Measurements from ENCODE around the gene MAPK1. TPM values are rescaled to one million over a fixed set of nuclear protein-coding genes. Genes with fewer than 3 reads are reported as not detected.
"Not testable (repeated sequence)": the region's sequence is repeated elsewhere in the genome, so short reads cannot be mapped to it uniquely, and the experiment has no call there.

The MAPK1 gene
- total and polyA plus RNA-seq, 2 donors (not counting 3 experiments of a cell fraction or from before 2014, with no cell fraction given): 50.9 to 163 TPM

- peak; percentile 90 for TF ChIP-seq JUN (IDR thresholded peaks at IDR 0.05; ENCODE audit: borderline replicate concordance, insufficient read depth, insufficient read length, low read depth)
- TF ChIP-seq POLR2A (IDR thresholded peaks at IDR 0.05; ENCODE audit: low read depth, low read length): no peak
- no peak for TF ChIP-seq GATA2 (IDR thresholded peaks at IDR 0.05; ENCODE audit: insufficient read depth, insufficient read length, low read depth, low read length)
- TF ChIP-seq MYC (IDR thresholded peaks at IDR 0.05; ENCODE audit: low read depth, low read length): no peak
- no peak for TF ChIP-seq POLR2AphosphoS5 (IDR thresholded peaks at IDR 0.05; ENCODE audit: insufficient read depth, low read depth, low read length)
- no peak for TF ChIP-seq FOS (IDR thresholded peaks at IDR 0.05; ENCODE audit: borderline replicate concordance, insufficient read depth, low read length)
- peak; percentile 35 for FAIRE-seq
- H2AFZ ChIP-seq (ENCODE audit: low read depth, low read length): no peak overlapping the region
- peak overlapping the region; percentile 67 for H3K4me2 ChIP-seq (ENCODE audit: insufficient read depth, low read length)
- H3K4me3 ChIP-seq (replicated peaks in 1 of 3; ENCODE audit: insufficient read depth in 1 of 3, low read depth in 1 of 3, low read length in 3 of 3): peak overlapping the region in 1 of 3 experiments; percentile 10
- BruUV-seq (replicated peaks): TSS peak; percentile 95
- H4K20me1 ChIP-seq (replicated peaks; ENCODE audit: control insufficient read depth, extremely low read depth, insufficient read depth, low read length): peaks cover 2% of the 10 kb centered on the region
- ChIA-PET CTCF (interaction anchor here (1.0 to 1.1 kb wide), 3 partner anchors 12 to 28 kb away, joined by 3 to 4 read pairs (median 3); no protein-coding TSS in a partner anchor), POLR2A (no interaction called here)
- H3K27ac ChIP-seq (ENCODE audit: insufficient read depth, low read depth, low read length): peak overlapping the region; percentile 98
- no peaks in the 10 kb centered on the region for H3K27me3 ChIP-seq (ENCODE audit: control insufficient read depth in 2 of 2, insufficient read depth in 2 of 2, low read length in 2 of 2)
- peaks cover 13% of the 10 kb centered on the region for H3K4me1 ChIP-seq (ENCODE audit: control insufficient read depth, extremely low read depth, insufficient read depth, low read length)
- H3K9me3 ChIP-seq (replicated peaks; ENCODE audit: control insufficient read depth, insufficient read depth, low read length): no peaks in the 10 kb centered on the region
- intact Hi-C loops (cut with micrococcal nuclease) (loop anchor here (1.0 kb wide), 2 partner anchors 21 to 30 kb away; partner anchors contain the start of gene MAPK1), dilution Hi-C loops (cut with MboI; ENCODE audit: extremely low pct_ligation_motif_present, low sequenced_read_pairs) (no loop called here)
- H3K36me3 ChIP-seq (ENCODE audit: control insufficient read depth in 2 of 2, extremely low read depth in 1 of 2, insufficient read depth in 2 of 2, low read length in 2 of 2): no peaks in the 10 kb centered on the region
- H3K79me2 ChIP-seq (ENCODE audit: control insufficient read depth, insufficient read depth, low read length): peaks cover 90% of the 10 kb centered on the region
- peak; percentile 72 for DNase-seq (ENCODE audit: low read depth, low spot score)
- peak overlapping the region; percentile 91 for H3K9ac ChIP-seq (replicated peaks; ENCODE audit: extremely low read depth, insufficient read depth, low read length)
- no peaks in the 10 kb centered on the region for H3K9me1 ChIP-seq (replicated peaks; ENCODE audit: control insufficient read depth, extremely low read depth, insufficient read depth, low read length)
Measured at GRCh38 chr22:21837248-21837979, 30.0 kb downstream of the MAPK1 start.

GRCh38 chr22:21836486-21836885, 31.0 kb downstream of the MAPK1 start:
- peak overlapping the region; percentile 98 for H3K27ac ChIP-seq (ENCODE audit: insufficient read depth, low read depth, low read length)

More at GRCh38 chr22:21836486-21836885, 31.0 kb downstream of the MAPK1 start:
- H2AFZ ChIP-seq (ENCODE audit: low read depth, low read length); H3K9me1 ChIP-seq (replicated peaks; ENCODE audit: control insufficient read depth, extremely low read depth, insufficient read depth, low read length); H3K4me2 ChIP-seq (ENCODE audit: insufficient read depth, low read length); H3K4me3 ChIP-seq (replicated peaks in 1 of 3; ENCODE audit: insufficient read depth in 1 of 3, low read depth in 1 of 3, low read length in 3 of 3); H3K9me3 ChIP-seq (replicated peaks; ENCODE audit: control insufficient read depth, insufficient read depth, low read length); H4K20me1 ChIP-seq (replicated peaks; ENCODE audit: control insufficient read depth, extremely low read depth, insufficient read depth, low read length); POLR2A ChIA-PET; BruUV-seq (replicated peaks); H3K36me3 ChIP-seq (ENCODE audit: control insufficient read depth in 2 of 2, extremely low read depth in 1 of 2, insufficient read depth in 2 of 2, low read length in 2 of 2); intact Hi-C loops (cut with micrococcal nuclease); DNase-seq (ENCODE audit: low read depth, low spot score); H3K27me3 ChIP-seq (ENCODE audit: control insufficient read depth in 2 of 2, insufficient read depth in 2 of 2, low read length in 2 of 2); dilution Hi-C loops (cut with MboI; ENCODE audit: extremely low pct_ligation_motif_present, low sequenced_read_pairs); FAIRE-seq: not testable (repeated sequence)
- Histone ChIP-seq H3K79me2 (ENCODE audit: control insufficient read depth, insufficient read depth, low read length) (peaks cover 93% of the 10 kb centered on the region), H3K4me1 (ENCODE audit: control insufficient read depth, extremely low read depth, insufficient read depth, low read length) (peaks cover 13% of the 10 kb centered on the region), H3K9ac (replicated peaks; ENCODE audit: extremely low read depth, insufficient read depth, low read length) (peak overlapping the region; percentile 91)
- CTCF ChIA-PET: interaction anchor here (1.0 kb wide), 1 partner anchor 11 kb away, joined by 4 read pairs; no protein-coding TSS in a partner anchor

All from endothelial cell of umbilical vein (primary cell).